CD1c-positive myeloid dendritic cell (primary cell): ENCODE data around the gene HSPB2.
"Not testable (repeated sequence)": the region's sequence is repeated elsewhere in the genome, so short reads cannot be mapped to it uniquely, and the experiment has no call there.

ENCODE experiments used
- DNase-seq: peaks from one replicate; pipeline ENCODE4 v3.0.0-alpha.2; 2016; ENCODE audit errors: extremely low spot score

The HSPB2 gene

GRCh38 chr11:111913031-111913861 is 712 bp downstream of the HSPB2 start:
- DNase-seq, result no peak

- DNase-seq, result no peak
Observed at GRCh38 chr11:111913997-111914396, 1.5 kb downstream of the HSPB2 start.

GRCh38 chr11:111916768-111917167 is 4.2 kb downstream of the HSPB2 start:
- no peak for DNase-seq

- no peak for DNase-seq
Observed at GRCh38 chr11:111917312-111917711, 4.8 kb downstream of the HSPB2 start.

- no peak for DNase-seq
Observed at GRCh38 chr11:111917788-111918187, 5.3 kb downstream of the HSPB2 start.

- no peak for DNase-seq
Observed at GRCh38 chr11:111918390-111919256, 6.1 kb downstream of the HSPB2 start, which contains the start of gene C11orf52. C11orf52 (plus strand) TSS chr11:111918913; CDS start chr11:111918973, 60 bp downstream.

- DNase-seq, result no peak
Observed at GRCh38 chr11:111920908-111921307, 8.4 kb downstream of the HSPB2 start.

GRCh38 chr11:111921541-111922230 is 9.2 kb downstream of the HSPB2 start:
- no peak for DNase-seq

GRCh38 chr11:111922803-111923202 is 10.3 kb downstream of the HSPB2 start:
- no peak for DNase-seq

- no peak for DNase-seq
Observed at GRCh38 chr11:111923351-111923788, 10.8 kb downstream of the HSPB2 start.

- no peak for DNase-seq
Observed at GRCh38 chr11:111923951-111924350, 11.4 kb downstream of the HSPB2 start.

- no peak for DNase-seq
Observed at GRCh38 chr11:111925953-111926352, 13.4 kb downstream of the HSPB2 start.

- DNase-seq, result peak; percentile 97
Observed at GRCh38 chr11:111926505-111927391, 14.2 kb downstream of the HSPB2 start.

- no peak for DNase-seq
Observed at GRCh38 chr11:111930472-111930871, 17.9 kb downstream of the HSPB2 start.

GRCh38 chr11:111932611-111932950 is 20.0 kb downstream of the HSPB2 start:
- DNase-seq, result no peak

- not testable (repeated sequence) for DNase-seq
Observed at GRCh38 chr11:111933176-111933575, 20.6 kb downstream of the HSPB2 start.

GRCh38 chr11:111933872-111934271 is 21.3 kb downstream of the HSPB2 start:
- peak; percentile 34 for DNase-seq

GRCh38 chr11:111934306-111934705 is 21.8 kb downstream of the HSPB2 start:
- no peak for DNase-seq

GRCh38 chr11:111935317-111936039 is 22.9 kb downstream of the HSPB2 start:
- peak; percentile 65 for DNase-seq

- DNase-seq, result no peak
Observed at GRCh38 chr11:111936040-111936540, 23.6 kb downstream of the HSPB2 start.
